HL-60/S4 treated with phorbol 12-myristate 13-acetate at 8.2 ng/mL for 4 days and 3 days (cell line): ENCODE data around the gene LAMA5.

ENCODE experiments used
- in situ Hi-C: fragments of 300-500 bp; cut with MboI; formaldehyde crosslinking; loops from 2 replicates; pipeline ENCODE4 v1.15.0; 2022; ENCODE audit warnings: low sequenced_read_pairs

LAMA5 gene

GRCh38 chr20:62404112-62404665 lies 37.1 kb upstream of the LAMA5 start:
- in situ Hi-C loops = no loop called here

GRCh38 chr20:62403331-62403730 lies 36.2 kb upstream of the LAMA5 start:
- in situ Hi-C loops = no loop called here

GRCh38 chr20:62402456-62403150 lies 35.5 kb upstream of the LAMA5 start:
- in situ Hi-C loops = no loop called here

GRCh38 chr20:62401331-62401779 lies 34.2 kb upstream of the LAMA5 start:
- in situ Hi-C loops = no loop called here

GRCh38 chr20:62400541-62400940 lies 33.4 kb upstream of the LAMA5 start:
- in situ Hi-C loops = no loop called here

GRCh38 chr20:62400021-62400420 lies 32.9 kb upstream of the LAMA5 start:
- in situ Hi-C loops = no loop called here

GRCh38 chr20:62398120-62398821 lies 31.2 kb upstream of the LAMA5 start:
- in situ Hi-C loops = no loop called here

- in situ Hi-C loops = no loop called here
These were observed 29.5 kb upstream of the LAMA5 start for GRCh38 chr20:62396367-62397239.

GRCh38 chr20:62395311-62396242 lies 28.5 kb upstream of the LAMA5 start:
- in situ Hi-C loops = no loop called here

- in situ Hi-C loops = no loop called here
These were observed 27.4 kb upstream of the LAMA5 start for GRCh38 chr20:62394248-62395245.

- in situ Hi-C loops = no loop called here
These were observed 26.7 kb upstream of the LAMA5 start for GRCh38 chr20:62393830-62394229.

GRCh38 chr20:62393335-62393665 lies 26.2 kb upstream of the LAMA5 start:
- in situ Hi-C loops = no loop called here

- in situ Hi-C loops = no loop called here
These were observed 25.7 kb upstream of the LAMA5 start for GRCh38 chr20:62392621-62393334.

- in situ Hi-C loops = no loop called here
These were observed 24.9 kb upstream of the LAMA5 start for GRCh38 chr20:62392077-62392418.

GRCh38 chr20:62391165-62392076 lies 24.3 kb upstream of the LAMA5 start:
- in situ Hi-C loops = no loop called here

- in situ Hi-C loops = no loop called here
These were observed 23.4 kb upstream of the LAMA5 start for GRCh38 chr20:62390317-62391164.
